SU-DHL-6 (cell line): ENCODE measurements around the gene NMRK1.

Source experiments
- H2AFZ ChIP-seq: fragments of 200-600 bp; sonication (generic); 2 replicates; pipeline ENCODE4 v1.6.1; 2014; ENCODE audit warnings: low read depth, mild to moderate bottlenecking, moderate library complexity, mixed read lengths, antibody characterized with exemption, low read length; ENCODE audit not compliant: severe bottlenecking
- H3F3A ChIP-seq: fragments of 200-600 bp; shearing (Covaris generic); 2 replicates; pipeline ENCODE4 v1.6.0; 2016; ENCODE audit warnings: antibody characterized with exemption, mild to moderate bottlenecking; ENCODE audit not compliant: insufficient read depth
- H3K27ac ChIP-seq: fragments of 200-600 bp; sonication (generic); 2 replicates; pipeline ENCODE4 v1.5.1; 2016; ENCODE audit warnings: low read depth, mild to moderate bottlenecking, low read length, moderate library complexity, mixed read lengths
- H3K27me3 ChIP-seq: fragments of 200-600 bp; sonication (generic), shearing (Covaris generic); 2 replicates; pipeline ENCODE4 v1.6.0; 2014; ENCODE audit warnings: mild to moderate bottlenecking, low read length
- H3K36me3 ChIP-seq: fragments of 200-600 bp; sonication (generic); 2 replicates; pipeline ENCODE4 v1.6.1; 2014; ENCODE audit warnings: mild to moderate bottlenecking, low read length, mixed read lengths
- H3K4me2 ChIP-seq: fragments of 300-600, 200-600 bp; shearing (Covaris generic), sonication (generic); 2 replicates; pipeline ENCODE4 v1.6.0; 2014; ENCODE audit warnings: low read length, low read depth, mild to moderate bottlenecking; ENCODE audit not compliant: poor library complexity, severe bottlenecking
- H3K4me3 ChIP-seq: fragments of 200-600 bp; sonication (generic); 2 replicates; pipeline ENCODE4 v1.5.1; 2014; ENCODE audit warnings: antibody characterized with exemption, low read length, mild to moderate bottlenecking, mixed read lengths; ENCODE audit not compliant: insufficient read depth, poor library complexity, severe bottlenecking
- H3K79me2 ChIP-seq: fragments of 200-600 bp; sonication (generic); 2 replicates; pipeline ENCODE4 v1.6.1; 2014; ENCODE audit warnings: mild to moderate bottlenecking, low read length, moderate library complexity; ENCODE audit not compliant: insufficient read depth
- H3K9ac ChIP-seq: fragments of 200-600 bp; sonication (generic); 2 replicates; pipeline ENCODE4 v1.7.0; 2014; ENCODE audit warnings: mild to moderate bottlenecking, low read length
- H3K9me2 ChIP-seq: fragments of 200-600 bp; sonication (generic); replicated peaks from 2 replicates; pipeline ENCODE4 v1.6.1; 2014; ENCODE audit warnings: low read length; ENCODE audit not compliant: insufficient read depth
- H3K9me3 ChIP-seq: fragments of 200-600 bp; sonication (generic); 2 replicates; pipeline ENCODE4 v1.6.1; 2014; ENCODE audit warnings: low read length, mixed read lengths; ENCODE audit not compliant: insufficient read depth
- H4K20me1 ChIP-seq: fragments of 200-600 bp; sonication (generic); 2 replicates; pipeline ENCODE4 v1.6.1; 2014; ENCODE audit warnings: low read depth, mild to moderate bottlenecking, antibody characterized with exemption, low read length, moderate library complexity, mixed read lengths
- EZH2phosphoT487 ChIP-seq: fragments of 200-600 bp; sonication (generic), shearing (Covaris generic); conservative IDR thresholded peaks from 2 replicates; pipeline ENCODE4 v1.6.1; 2018; ENCODE audit warnings: mild to moderate bottlenecking, antibody characterized with exemption, low read length, moderate library complexity, mixed read lengths
- TF ChIP-seq, protein P1 (sequence below): fragments of 200-600 bp; sonication (generic); IDR thresholded peaks from one replicate; pipeline ENCODE4 v1.5.1; 2017; ENCODE audit warnings: antibody characterized with exemption, mild to moderate bottlenecking, low read length, moderate library complexity; ENCODE audit not compliant: insufficient read depth, poor library complexity, severe bottlenecking

The NMRK1 gene

DNA sequence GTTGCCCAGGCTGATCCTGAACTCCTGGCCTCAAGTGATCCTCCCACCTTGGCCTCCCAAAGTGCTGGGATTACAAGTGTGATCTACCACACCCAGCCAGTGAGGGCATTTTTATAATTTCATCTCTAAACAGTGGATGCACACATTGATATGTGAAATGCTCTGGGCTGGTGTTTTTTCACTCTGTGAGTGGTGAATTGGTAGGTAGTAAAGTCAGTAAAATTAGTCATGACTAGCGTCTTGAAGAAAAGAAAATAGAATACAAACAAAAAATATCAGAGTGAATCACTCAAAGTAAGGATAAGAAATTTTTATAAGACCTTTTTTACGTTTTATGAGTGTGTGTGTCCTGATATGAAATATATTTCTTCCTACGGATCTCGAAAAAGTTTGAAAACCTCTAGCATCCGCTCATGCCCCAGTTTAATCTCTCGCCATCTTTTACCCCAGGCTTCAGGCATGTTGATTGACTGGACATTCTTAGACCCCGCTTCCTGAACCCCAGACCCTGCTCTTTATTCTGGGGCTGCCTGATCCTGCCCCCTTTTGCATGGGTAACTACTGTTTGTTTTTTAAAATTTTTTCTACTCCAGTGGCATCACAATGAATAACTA, 14.3 kb upstream of the NMRK1 start:
- Histone ChIP-seq H3K4me3 (no peak overlapping the region), H3K79me2 (peaks cover 87% of the 10 kb centered on the region), H4K20me1 (no peaks in the 10 kb centered on the region)

DNA sequence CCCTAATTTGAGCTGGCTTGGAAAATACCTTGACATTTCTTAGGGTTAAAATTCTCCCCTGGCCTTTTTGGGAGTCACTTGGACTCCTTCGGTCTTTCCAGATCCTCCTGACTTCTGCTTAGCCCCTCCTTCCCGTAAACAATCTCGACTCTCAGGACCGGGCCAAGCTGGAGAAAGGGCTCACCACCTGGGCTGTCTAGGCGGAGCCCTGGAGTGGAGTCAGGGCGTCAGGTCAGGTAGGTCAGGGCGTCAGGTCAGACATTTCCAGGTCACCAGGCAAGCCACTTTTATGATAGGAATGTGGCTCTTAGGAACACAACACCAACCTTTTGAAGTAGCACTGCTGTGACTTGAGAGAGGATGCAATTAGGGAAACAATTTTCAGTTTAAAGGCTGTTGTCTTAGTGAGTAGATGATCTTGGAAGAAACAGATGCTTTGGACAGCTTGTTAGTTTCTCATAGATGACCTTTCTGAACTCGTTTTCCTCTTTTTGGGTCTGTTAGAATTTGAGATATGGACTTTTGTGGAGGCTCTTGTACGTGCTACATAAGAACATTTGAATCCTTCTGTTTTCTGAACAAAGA, 13.1 kb upstream of the NMRK1 start:
- H3K79me2 ChIP-seq, result peaks cover 90% of the 10 kb centered on the region
- no peaks in the 10 kb centered on the region for H4K20me1 ChIP-seq
- no peak for TF ChIP-seq EZH2phosphoT487
- TF ChIP-seq, protein P1, sequence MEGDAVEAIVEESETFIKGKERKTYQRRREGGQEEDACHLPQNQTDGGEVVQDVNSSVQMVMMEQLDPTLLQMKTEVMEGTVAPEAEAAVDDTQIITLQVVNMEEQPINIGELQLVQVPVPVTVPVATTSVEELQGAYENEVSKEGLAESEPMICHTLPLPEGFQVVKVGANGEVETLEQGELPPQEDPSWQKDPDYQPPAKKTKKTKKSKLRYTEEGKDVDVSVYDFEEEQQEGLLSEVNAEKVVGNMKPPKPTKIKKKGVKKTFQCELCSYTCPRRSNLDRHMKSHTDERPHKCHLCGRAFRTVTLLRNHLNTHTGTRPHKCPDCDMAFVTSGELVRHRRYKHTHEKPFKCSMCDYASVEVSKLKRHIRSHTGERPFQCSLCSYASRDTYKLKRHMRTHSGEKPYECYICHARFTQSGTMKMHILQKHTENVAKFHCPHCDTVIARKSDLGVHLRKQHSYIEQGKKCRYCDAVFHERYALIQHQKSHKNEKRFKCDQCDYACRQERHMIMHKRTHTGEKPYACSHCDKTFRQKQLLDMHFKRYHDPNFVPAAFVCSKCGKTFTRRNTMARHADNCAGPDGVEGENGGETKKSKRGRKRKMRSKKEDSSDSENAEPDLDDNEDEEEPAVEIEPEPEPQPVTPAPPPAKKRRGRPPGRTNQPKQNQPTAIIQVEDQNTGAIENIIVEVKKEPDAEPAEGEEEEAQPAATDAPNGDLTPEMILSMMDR, result no peak
- H3K4me3 ChIP-seq, result no peak overlapping the region
- H3K27ac ChIP-seq, result no peak overlapping the region
- H3K4me2 ChIP-seq, result no peak overlapping the region
- H2AFZ ChIP-seq, result no peak overlapping the region
- no peaks in the 10 kb centered on the region for H3K36me3 ChIP-seq
- H3K9ac ChIP-seq, result no peak overlapping the region
- H3K27me3 ChIP-seq, result no peaks in the 10 kb centered on the region
- H3K9me2 ChIP-seq, result no peaks in the 10 kb centered on the region
- no peaks in the 10 kb centered on the region for H3K9me3 ChIP-seq
- H3F3A ChIP-seq, result no peaks in the 10 kb centered on the region

More for the DNA sequence above, 14.3 kb upstream of the NMRK1 start:
- no peak overlapping the region for H3K27ac ChIP-seq
- H3K9ac ChIP-seq, result no peak overlapping the region
- TF ChIP-seq, protein P1, result no peak
- no peak for TF ChIP-seq EZH2phosphoT487
- no peak overlapping the region for H2AFZ ChIP-seq
- H3K4me2 ChIP-seq, result no peak overlapping the region
- no peaks in the 10 kb centered on the region for H3F3A ChIP-seq
- H3K9me2 ChIP-seq, result no peaks in the 10 kb centered on the region
- H3K27me3 ChIP-seq, result no peaks in the 10 kb centered on the region
- no peaks in the 10 kb centered on the region for H3K9me3 ChIP-seq
- no peaks in the 10 kb centered on the region for H3K36me3 ChIP-seq

DNA sequence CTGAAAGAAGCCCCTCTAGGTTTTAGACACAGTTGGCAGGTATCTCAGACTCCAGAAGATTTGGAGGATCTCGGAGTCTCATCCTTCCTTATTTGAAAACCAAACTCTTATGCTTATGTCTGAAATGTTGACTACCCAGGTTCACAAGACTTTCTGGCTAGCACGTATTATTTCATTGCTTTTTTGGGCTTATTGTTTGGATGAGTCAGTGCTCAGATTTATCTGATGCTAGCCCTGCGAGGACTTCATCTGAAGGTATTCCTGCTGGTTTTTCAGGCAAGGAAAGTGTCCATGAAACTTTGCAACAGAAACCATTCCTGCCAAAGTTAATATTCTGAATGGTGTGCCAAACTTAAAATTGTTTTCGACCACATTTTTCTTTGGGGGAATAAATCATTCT, 8.8 kb upstream of the NMRK1 start:
- Histone ChIP-seq H3K36me3 (no peaks in the 10 kb centered on the region), H3K27me3 (no peaks in the 10 kb centered on the region), H3K9ac (no peak overlapping the region), H3K27ac (no peak overlapping the region), H3F3A (no peaks in the 10 kb centered on the region), H3K9me2 (no peaks in the 10 kb centered on the region), H4K20me1 (0 out of 2 replicates have a peak, but pooled peaks cover 3% of the 10 kb centered on the region), H3K79me2 (peaks cover 88% of the 10 kb centered on the region), H3K4me3 (no peak overlapping the region), H2AFZ (no peak overlapping the region), H3K4me2 (no peak overlapping the region), H3K9me3 (no peaks in the 10 kb centered on the region)
- TF ChIP-seq, protein P1, result no peak
- TF ChIP-seq EZH2phosphoT487, result no peak
